ENCODE results near the gene TRIOBP. TPM values are rescaled to one million over a fixed set of nuclear protein-coding genes. Genes with fewer than 3 reads are reported as not detected.
A peak's percentile ranks its signal among the peaks of the same experiment; 100 is the strongest.

TRIOBP gene
- total RNA-seq, 1 experiment from 2014 or later, result 28.7 TPM

DNA sequence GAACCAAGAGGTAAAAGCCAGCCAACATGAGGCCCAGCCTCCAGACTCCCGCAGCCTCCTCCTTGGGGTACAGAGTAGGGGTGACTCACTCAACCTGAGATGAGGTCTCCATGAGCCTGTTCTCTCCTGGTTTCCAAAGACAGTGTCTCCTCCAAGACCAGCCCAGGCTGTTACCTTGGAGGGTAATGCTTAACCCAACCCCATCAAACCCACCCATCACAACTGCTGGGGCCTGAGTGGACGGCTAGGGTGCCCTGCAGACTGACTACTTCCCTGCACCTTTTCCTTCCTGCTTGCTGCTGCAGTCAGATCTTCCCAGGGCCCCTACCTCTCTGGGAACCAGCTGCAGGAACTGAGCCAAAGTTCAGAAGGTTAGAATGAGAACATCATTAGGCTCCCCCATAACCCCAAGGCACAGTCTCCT, 15.8 kb upstream of the TRIOBP start:
- no TSS peak for BruUV-seq (replicated peaks)
- H3K27ac ChIP-seq (ENCODE audit: low read depth, low read length, poor library complexity, severe bottlenecking), result no peak overlapping the region
- TF ChIP-seq EZH2 (IDR thresholded peaks at IDR 0.05; ENCODE audit: borderline replicate concordance, low read depth, low read length, poor library complexity, severe bottlenecking), result no peak
- TF ChIP-seq, protein P1, sequence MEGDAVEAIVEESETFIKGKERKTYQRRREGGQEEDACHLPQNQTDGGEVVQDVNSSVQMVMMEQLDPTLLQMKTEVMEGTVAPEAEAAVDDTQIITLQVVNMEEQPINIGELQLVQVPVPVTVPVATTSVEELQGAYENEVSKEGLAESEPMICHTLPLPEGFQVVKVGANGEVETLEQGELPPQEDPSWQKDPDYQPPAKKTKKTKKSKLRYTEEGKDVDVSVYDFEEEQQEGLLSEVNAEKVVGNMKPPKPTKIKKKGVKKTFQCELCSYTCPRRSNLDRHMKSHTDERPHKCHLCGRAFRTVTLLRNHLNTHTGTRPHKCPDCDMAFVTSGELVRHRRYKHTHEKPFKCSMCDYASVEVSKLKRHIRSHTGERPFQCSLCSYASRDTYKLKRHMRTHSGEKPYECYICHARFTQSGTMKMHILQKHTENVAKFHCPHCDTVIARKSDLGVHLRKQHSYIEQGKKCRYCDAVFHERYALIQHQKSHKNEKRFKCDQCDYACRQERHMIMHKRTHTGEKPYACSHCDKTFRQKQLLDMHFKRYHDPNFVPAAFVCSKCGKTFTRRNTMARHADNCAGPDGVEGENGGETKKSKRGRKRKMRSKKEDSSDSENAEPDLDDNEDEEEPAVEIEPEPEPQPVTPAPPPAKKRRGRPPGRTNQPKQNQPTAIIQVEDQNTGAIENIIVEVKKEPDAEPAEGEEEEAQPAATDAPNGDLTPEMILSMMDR (conservative IDR thresholded peaks at IDR 0.05; ENCODE audit: low read depth, low read length), result no peak
- no peak for DNase-seq (ENCODE audit: low spot score)
- no peaks in the 10 kb centered on the region for H3K9me3 ChIP-seq (ENCODE audit: low read depth, low read length, poor library complexity, severe bottlenecking)
- H3K27me3 ChIP-seq (replicated peaks; ENCODE audit: insufficient read depth, low read depth, low read length, poor library complexity), result no peaks in the 10 kb centered on the region
- POLR2A ChIA-PET (ENCODE audit: low non-redundant PET), result no interaction called here
- peaks cover 12% of the 10 kb centered on the region for H3K4me1 ChIP-seq (ENCODE audit: insufficient read depth, low read length, poor library complexity, severe bottlenecking)
- H3K4me3 ChIP-seq (ENCODE audit: low read depth, low read length, poor library complexity, severe bottlenecking), result no peak overlapping the region
- intact Hi-C loops (cut with micrococcal nuclease; ENCODE audit: unreplicated experiment), result loop anchor here (5.0 kb wide), 2 partner anchors 39 to 144 kb away; no protein-coding TSS in a partner anchor
- CTCF ChIA-PET, result interaction anchor here (0.6 to 2.0 kb wide), 7 partner anchors 15 to 74 kb away, joined by 3 to 45 read pairs (median 4); partner anchors contain the start of genes GGA1 and PDXP
- H3K36me3 ChIP-seq (ENCODE audit: insufficient read depth, low read length, poor library complexity, severe bottlenecking), result no peaks in the 10 kb centered on the region

DNA sequence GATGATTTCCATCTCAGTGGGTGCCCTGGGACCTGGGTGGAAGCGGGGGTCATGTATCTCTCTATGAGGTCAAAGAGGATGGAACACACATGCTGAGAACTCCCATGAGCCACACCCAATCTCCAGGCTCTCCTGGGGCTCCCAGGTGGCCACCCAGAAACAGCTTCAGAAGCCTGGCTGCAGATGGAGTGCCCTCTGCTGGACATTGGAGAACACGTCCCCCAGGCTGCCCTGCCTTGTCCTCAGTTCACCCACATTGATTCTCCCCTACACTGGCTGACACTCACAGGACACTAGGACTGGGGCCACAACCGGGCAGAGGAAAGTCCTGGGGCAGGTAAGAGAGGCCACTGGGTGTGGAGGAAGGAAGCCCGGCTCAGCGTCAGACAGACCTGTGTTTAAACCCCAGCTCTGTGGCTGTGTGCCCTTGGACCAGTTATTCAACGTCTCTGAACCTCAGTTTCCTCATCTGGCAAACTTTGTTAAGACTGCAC, 15.2 kb upstream of the TRIOBP start:
- H3K9me3 ChIP-seq (ENCODE audit: low read depth, low read length, poor library complexity, severe bottlenecking), result no peaks in the 10 kb centered on the region
- H3K4me3 ChIP-seq (ENCODE audit: low read depth, low read length, poor library complexity, severe bottlenecking), result no peak overlapping the region
- peak; percentile 80 for DNase-seq (ENCODE audit: low spot score)
- intact Hi-C loops (cut with micrococcal nuclease; ENCODE audit: unreplicated experiment), result loop anchor here (5.0 kb wide), 2 partner anchors 39 to 144 kb away; no protein-coding TSS in a partner anchor
- no peak overlapping the region for H3K27ac ChIP-seq (ENCODE audit: low read depth, low read length, poor library complexity, severe bottlenecking)
- no TSS peak for BruUV-seq (replicated peaks)
- ChIA-PET CTCF (interaction anchor here (0.6 to 2.0 kb wide), 7 partner anchors 14 to 75 kb away, joined by 3 to 45 read pairs (median 4); partner anchors contain the start of genes GGA1 and PDXP), POLR2A (ENCODE audit: low non-redundant PET) (no interaction called here)
- no peaks in the 10 kb centered on the region for H3K27me3 ChIP-seq (replicated peaks; ENCODE audit: insufficient read depth, low read depth, low read length, poor library complexity)
- no peak for TF ChIP-seq EZH2 (IDR thresholded peaks at IDR 0.05; ENCODE audit: borderline replicate concordance, low read depth, low read length, poor library complexity, severe bottlenecking)
- TF ChIP-seq, protein P1 (conservative IDR thresholded peaks at IDR 0.05; ENCODE audit: low read depth, low read length), result peak; percentile 92
- peaks cover 7% of the 10 kb centered on the region for H3K4me1 ChIP-seq (ENCODE audit: insufficient read depth, low read length, poor library complexity, severe bottlenecking)
- no peaks in the 10 kb centered on the region for H3K36me3 ChIP-seq (ENCODE audit: insufficient read depth, low read length, poor library complexity, severe bottlenecking)

DNA sequence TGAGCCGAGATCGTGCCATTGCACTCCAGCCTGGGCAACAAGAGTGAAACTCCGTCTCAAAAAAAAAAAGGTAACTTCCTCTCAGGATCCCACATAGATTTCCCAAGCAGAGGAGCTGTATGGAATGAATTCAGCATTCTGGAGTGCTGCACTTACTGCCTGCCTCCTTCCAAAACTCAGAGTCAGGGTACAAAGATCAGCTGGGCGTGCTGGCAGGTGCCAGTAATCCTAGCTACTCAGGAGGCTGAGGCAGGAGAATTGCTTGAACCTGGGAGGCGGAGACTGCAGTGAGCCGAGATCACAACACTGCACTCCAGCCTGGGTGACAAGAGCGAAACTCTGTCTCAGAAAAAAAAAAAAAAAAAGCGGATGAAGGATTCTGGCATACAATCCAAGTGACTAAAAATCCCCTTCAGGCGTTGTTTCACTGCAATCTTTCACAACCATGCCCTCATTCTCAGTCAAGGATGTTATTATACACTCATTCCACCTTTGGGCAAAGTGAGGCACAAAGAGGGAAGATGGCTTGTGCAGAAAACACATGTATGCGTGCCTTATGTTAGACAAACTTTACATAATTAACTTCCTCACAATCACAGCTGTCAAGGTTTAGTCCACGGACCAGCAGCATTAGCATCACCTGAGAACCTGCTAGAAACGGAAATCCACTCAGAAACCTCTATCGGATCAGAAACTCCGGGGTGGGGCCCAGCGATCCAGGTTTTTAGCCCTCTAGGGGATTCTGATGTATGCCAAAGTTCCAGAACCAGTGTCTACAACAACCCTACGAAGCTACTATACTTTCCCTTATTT, 11.8 kb upstream of the TRIOBP start:
- BruUV-seq (replicated peaks), result no TSS peak
- TF ChIP-seq, protein P1 (conservative IDR thresholded peaks at IDR 0.05; ENCODE audit: low read depth, low read length), result no peak
- no peak for TF ChIP-seq EZH2 (IDR thresholded peaks at IDR 0.05; ENCODE audit: borderline replicate concordance, low read depth, low read length, poor library complexity, severe bottlenecking)
- Histone ChIP-seq H3K27ac (ENCODE audit: low read depth, low read length, poor library complexity, severe bottlenecking) (no peak overlapping the region), H3K4me1 (ENCODE audit: insufficient read depth, low read length, poor library complexity, severe bottlenecking) (peaks cover 7% of the 10 kb centered on the region), H3K9me3 (ENCODE audit: low read depth, low read length, poor library complexity, severe bottlenecking) (no peaks in the 10 kb centered on the region), H3K36me3 (ENCODE audit: insufficient read depth, low read length, poor library complexity, severe bottlenecking) (peaks cover 14% of the 10 kb centered on the region), H3K4me3 (ENCODE audit: low read depth, low read length, poor library complexity, severe bottlenecking) (no peak overlapping the region), H3K27me3 (replicated peaks; ENCODE audit: insufficient read depth, low read depth, low read length, poor library complexity) (no peaks in the 10 kb centered on the region)
- intact Hi-C loops (cut with micrococcal nuclease; ENCODE audit: unreplicated experiment), result loop anchor here (5.0 kb wide), 2 partner anchors 43 to 148 kb away; no protein-coding TSS in a partner anchor
- ChIA-PET POLR2A (ENCODE audit: low non-redundant PET) (no interaction called here), CTCF (interaction anchor here (2.1 kb wide), 1 partner anchor 42 kb away, joined by 6 read pairs; no protein-coding TSS in a partner anchor)
- DNase-seq (ENCODE audit: low spot score), result no peak
